Testis (tissue), 3 donors: ENCODE results near the gene VCL. TPM values are rescaled to one million over a fixed set of nuclear protein-coding genes. Genes with fewer than 3 reads are reported as not detected.

Source experiments
- DNase-seq: peaks from one replicate; pipeline ENCODE4 v3.0.0-alpha.2; 2019
- H3K27ac ChIP-seq, 2 donors: fragments of 200-600 bp; sonication (generic); one replicate each; pipeline ENCODE4 v1.5.1; 2019
- H3K27me3 ChIP-seq: fragments of 200-600 bp; sonication (generic); one replicate; pipeline ENCODE4 v1.5.1; 2019
- H3K36me3 ChIP-seq: fragments of 200-600 bp; sonication (generic); one replicate; pipeline ENCODE4 v1.5.1; 2017; ENCODE audit warnings: low read depth; ENCODE audit errors: missing control alignments
- H3K4me1 ChIP-seq: fragments of 200-600 bp; sonication (generic); one replicate; pipeline ENCODE4 v1.5.1; 2019
- H3K4me3 ChIP-seq, 2 donors: fragments of 200-600 bp; sonication (generic); one replicate each; pipeline ENCODE4 v1.5.1; 2017 to 2019
- H3K9me3 ChIP-seq: fragments of 200-600 bp; sonication (generic); one replicate; pipeline ENCODE4 v1.5.1; 2017
- CTCF ChIP-seq, 3 experiments: fragments of 450-650 bp in 2 of 3; fragments of 200-600 bp in 1 of 3; sonication (generic) in 1 of 3; IDR thresholded peaks; one replicate each; pipeline ENCODE4 v1.5.1; 2016 to 2019; ENCODE audit warnings: antibody characterized with exemption in 3 of 3, mild to moderate bottlenecking in 2 of 3, moderate library complexity in 1 of 3
- POLR2A ChIP-seq: fragments of 450-650 bp; IDR thresholded peaks from one replicate; pipeline ENCODE4 v1.6.1; 2017; ENCODE audit warnings: antibody characterized with exemption, mild to moderate bottlenecking, moderate library complexity
- WGBS, 2 donors: methylation state at CpG; one replicate each; pipeline ENCODE4 v1.1.5; 2018; 5-methylcytosine and 5-hydroxymethylcytosine counted together
- intact Hi-C: fragments of 100-400 bp; cut with DNase I; formaldehyde crosslinking; loops from one replicate; pipeline ENCODE4 v1.15.1; 2023; ENCODE audit warnings: low total_unique reads
- polyA plus RNA-seq: library from polyadenylated mRNA; stranded (reverse); fragments of 350-450 nt; fragmentation: Illumina TruSeq; extraction: RNeasy Lipid Tissue Mini Kit (QIAGEN cat#74804); gene quantifications from one replicate; pipeline ENCODE4 v1.2.3, GENCODE V29; 2014; ENCODE audit warnings: low read depth, low replicate concordance; ENCODE audit not compliant: insufficient read depth
- total RNA-seq, 2 donors: library from RNA; depleted of rRNA; stranded (reverse); fragments of >200 nt; gene quantifications; one replicate each; pipeline ENCODE4 v1.2.3, GENCODE V29; 2016

Gene VCL
- total and polyA plus RNA-seq, 3 donors from 2014 or later, result 106 to 272 (median 267) TPM

DNA sequence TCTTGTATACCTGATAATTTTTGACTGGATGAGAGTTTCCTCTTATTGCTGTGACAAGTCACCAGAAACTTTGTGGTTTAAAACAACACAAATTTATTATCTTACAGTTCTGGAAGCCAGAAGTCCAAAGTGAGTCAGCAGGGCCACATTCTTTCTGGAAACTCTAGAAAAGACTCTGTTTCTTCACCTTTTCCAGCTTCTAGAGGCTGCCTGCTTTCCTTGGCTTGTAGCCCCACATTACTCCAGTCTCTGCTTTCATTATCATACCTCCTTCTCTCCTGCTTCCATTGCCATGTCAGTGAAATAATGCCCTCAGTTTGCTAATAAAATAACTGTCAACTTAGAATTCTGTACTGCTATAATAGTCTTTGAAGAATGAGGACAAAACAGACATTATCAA lies 65.3 kb downstream of the VCL start:
- intact Hi-C loops, result no loop called here
- H3K4me1 ChIP-seq, result peaks cover 11% of the 10 kb centered on the region
- no peak overlapping the region for H3K4me3 ChIP-seq
- peak overlapping the region in 1 of 2 donors; percentile 42 for H3K27ac ChIP-seq
- no peaks in the 10 kb centered on the region for H3K36me3 ChIP-seq
- DNase-seq, result no peak
- H3K27me3 ChIP-seq, result no peaks in the 10 kb centered on the region
- TF ChIP-seq POLR2A (no peak), CTCF (IDR thresholded peaks at IDR 0.05) (no peak)
- H3K9me3 ChIP-seq, result no peaks in the 10 kb centered on the region

DNA sequence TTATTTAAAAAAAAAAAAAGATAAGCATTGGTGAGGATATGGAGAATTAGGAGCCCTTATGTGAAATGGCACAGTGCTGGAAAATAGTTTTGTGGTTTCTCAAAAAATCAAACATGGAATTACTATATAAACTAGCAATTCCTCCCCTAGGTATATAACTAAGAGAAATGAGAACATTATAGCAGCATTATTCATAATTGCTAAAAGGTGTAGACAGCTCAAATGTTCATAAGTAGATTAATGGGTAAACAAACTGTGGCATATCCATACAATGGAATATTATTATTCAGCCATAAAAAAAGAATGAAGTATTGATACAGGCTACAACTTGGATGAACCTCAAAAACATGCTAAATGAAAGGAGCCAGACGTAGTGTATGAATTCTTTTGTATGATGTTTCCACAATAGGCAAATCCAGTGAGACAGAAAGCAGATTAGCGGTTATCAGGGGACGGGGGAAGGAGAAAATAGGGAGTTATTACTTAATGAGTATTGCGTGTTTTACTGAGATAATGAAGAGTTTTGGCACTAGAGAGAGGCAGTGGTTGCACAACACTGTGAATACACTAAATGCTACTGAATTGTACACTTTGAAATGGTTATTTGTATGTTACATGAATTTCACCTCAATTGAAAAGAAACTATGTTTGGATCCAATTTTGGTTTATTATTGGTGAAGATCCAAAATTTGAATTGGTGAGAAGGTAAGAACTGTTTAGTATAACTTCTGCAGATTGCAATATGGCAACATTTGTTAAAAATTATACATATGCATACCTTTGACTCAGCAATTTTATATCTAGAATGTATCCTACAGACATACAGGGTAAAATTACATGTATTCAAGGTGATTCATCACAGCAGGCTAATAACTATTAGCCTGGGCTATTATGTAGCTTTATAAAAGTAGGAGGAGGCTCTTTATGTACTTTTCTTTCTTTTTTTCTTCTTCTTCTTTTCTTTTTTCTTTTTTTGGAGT lies 69.7 kb downstream of the VCL start:
- H3K27ac ChIP-seq, result no peak overlapping the region
- no peaks in the 10 kb centered on the region for H3K36me3 ChIP-seq
- intact Hi-C loops, result no loop called here
- 76 to 78% methylated on average over 4 of the region's 4 CpGs for WGBS, 2 donors
- peaks cover 7% of the 10 kb centered on the region for H3K4me1 ChIP-seq
- H3K9me3 ChIP-seq, result no peaks in the 10 kb centered on the region
- H3K4me3 ChIP-seq, result no peak overlapping the region
- no peak for DNase-seq
- no peak for TF ChIP-seq POLR2A
- no peak for TF ChIP-seq CTCF (IDR thresholded peaks at IDR 0.05)
- no peaks in the 10 kb centered on the region for H3K27me3 ChIP-seq

DNA sequence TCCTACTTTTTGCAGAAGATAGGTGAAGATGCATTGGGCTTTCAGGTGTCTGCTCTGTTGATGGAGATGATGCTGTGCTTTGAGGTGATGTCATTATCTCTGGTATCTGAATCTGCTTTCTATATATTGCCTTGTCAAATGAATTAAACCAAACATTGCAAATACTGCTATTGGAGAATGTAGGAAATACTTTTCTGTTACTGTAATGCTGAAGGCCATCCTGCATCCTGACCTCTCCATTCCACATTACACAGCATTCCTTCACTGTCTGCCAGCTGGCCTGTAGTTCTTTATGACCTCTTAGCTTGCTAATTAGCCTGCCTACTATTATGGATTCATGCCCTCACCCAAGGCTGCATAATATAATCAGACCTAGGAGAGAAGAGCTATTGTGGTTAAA lies 73.2 kb downstream of the VCL start:
- no peak overlapping the region for H3K4me3 ChIP-seq
- no peak for DNase-seq
- peaks cover 7% of the 10 kb centered on the region for H3K4me1 ChIP-seq
- no peaks in the 10 kb centered on the region for H3K36me3 ChIP-seq
- H3K9me3 ChIP-seq, result no peaks in the 10 kb centered on the region
- intact Hi-C loops, result no loop called here
- H3K27me3 ChIP-seq, result no peaks in the 10 kb centered on the region
- no peak overlapping the region for H3K27ac ChIP-seq
- TF ChIP-seq POLR2A (no peak), CTCF (IDR thresholded peaks at IDR 0.05) (no peak)

GRCh38 chr10:74072503-74072902 lies 74.6 kb downstream of the VCL start:
- intact Hi-C loops, result no loop called here
- peak overlapping the region in 1 of 2 donors; percentile 23 for H3K27ac ChIP-seq
- no peaks in the 10 kb centered on the region for H3K27me3 ChIP-seq
- H3K36me3 ChIP-seq, result no peaks in the 10 kb centered on the region
- WGBS, 2 donors, result 77 to 82% methylated on average over 6 of the region's 6 CpGs
- TF ChIP-seq POLR2A (no peak), CTCF (IDR thresholded peaks at IDR 0.05) (no peak)
- DNase-seq, result no peak
- no peak overlapping the region for H3K4me3 ChIP-seq
- no peaks in the 10 kb centered on the region for H3K9me3 ChIP-seq
- H3K4me1 ChIP-seq, result peaks cover 7% of the 10 kb centered on the region

GRCh38 chr10:74075906-74076305 lies 78.0 kb downstream of the VCL start:
- TF ChIP-seq CTCF (IDR thresholded peaks at IDR 0.05), result no peak
- TF ChIP-seq POLR2A, result no peak
- Histone ChIP-seq H3K9me3 (no peaks in the 10 kb centered on the region), H3K36me3 (no peaks in the 10 kb centered on the region), H3K27ac (no peak overlapping the region), H3K27me3 (no peaks in the 10 kb centered on the region), H3K4me1 (peaks cover 7% of the 10 kb centered on the region), H3K4me3 (no peak overlapping the region)
- no peak for DNase-seq
- intact Hi-C loops, result no loop called here
- 89% methylated on average over 5 of the region's 5 CpGs for WGBS, 2 donors
